Heart left ventricle (tissue), 16 donors: ENCODE data around the gene FAM20C. TPM values are rescaled to one million over a fixed set of nuclear protein-coding genes. Genes with fewer than 3 reads are reported as not detected.

Experiments used
- ATAC-seq, 4 donors: fragments of 200-7000 bp; cut with Tn5 transposase; one replicate each; pipeline ENCODE4 v1.9.1; 2020 to 2022; ENCODE audit warnings: moderate library complexity in 4 of 4, mild to moderate bottlenecking in 3 of 4, moderate number of reproducible peaks in 1 of 4
- DNase-seq, 5 donors: peaks; one replicate each; pipeline ENCODE4 v3.0.0-alpha.2; 2020
- H3K27ac ChIP-seq, 12 donors: fragments of 200-600 bp; sonication (generic) in 4 of 12; one replicate each; pipeline versions ENCODE4 v1.5.0 to v1.8.0; 2016 to 2022; ENCODE audit warnings: mild to moderate bottlenecking in 2 of 12
- H3K27me3 ChIP-seq, 9 donors: fragments of 200-600 bp; sonication (generic) in 2 of 9; one replicate each; pipeline versions ENCODE4 v1.5.1 to v1.8.0; 2016 to 2022; ENCODE audit warnings: mild to moderate bottlenecking in 3 of 9
- H3K36me3 ChIP-seq, 9 donors: fragments of 200-600 bp; sonication (generic) in 2 of 9; one replicate each; pipeline versions ENCODE4 v1.5.0 to v1.8.0; 2018 to 2022; ENCODE audit warnings: mild to moderate bottlenecking in 2 of 9
- H3K4me1 ChIP-seq, 12 donors: fragments of 200-600 bp; sonication (generic) in 4 of 12; one replicate each; pipeline versions ENCODE4 v1.5.0 to v1.8.0; 2016 to 2022; ENCODE audit warnings: mild to moderate bottlenecking in 3 of 12
- H3K4me3 ChIP-seq, 12 donors: fragments of 200-600 bp; sonication (generic) in 4 of 12; one replicate each; pipeline versions ENCODE4 v1.5.0 to v1.8.0; 2017 to 2022; ENCODE audit warnings: mild to moderate bottlenecking in 9 of 12, moderate library complexity in 4 of 12
- H3K9me3 ChIP-seq, 12 donors: fragments of 200-600 bp; sonication (generic) in 4 of 12; one replicate each; pipeline versions ENCODE4 v1.5.0 to v1.8.0; 2016 to 2022; ENCODE audit warnings: mild to moderate bottlenecking in 1 of 12
- POLR2A ChIP-seq, 2 donors: fragments of 450-650 bp; IDR thresholded peaks; one replicate each; pipeline ENCODE4 v1.6.1; 2017; ENCODE audit warnings: antibody characterized with exemption in 2 of 2, mild to moderate bottlenecking in 2 of 2, moderate library complexity in 2 of 2
- WGBS, 4 donors: extraction: QIAGEN DNeasy Blood & Tissue Kit in 2 of 4; methylation state at CpG; one replicate each; pipeline versions ENCODE4 v1.1.5 to v1.1.7; 2013 to 2018; 5-methylcytosine and 5-hydroxymethylcytosine counted together
- intact Hi-C, 10 donors: fragments of 100-400 bp; cut with DNase I; formaldehyde crosslinking; loops; one replicate each; pipeline versions ENCODE4 v1.11.1 to v1.14.2; 2022
- polyA plus RNA-seq, 2 donors: library from polyadenylated mRNA; stranded (reverse); fragments of 200-250 nt; gene quantifications; one replicate each; pipeline ENCODE4 v1.2.3, GENCODE V29; 2013
- total RNA-seq, 9 donors: library from RNA; depleted of rRNA in 2 of 9; stranded (reverse); fragments of >200 nt in 2 of 9; fragmentation: NEBNext Ultra II Directional in 3 of 9; extraction: Animal tissue kit (Norgen Biotek cat#: 25700) in 3 of 9; gene quantifications; one replicate each; pipeline versions ENCODE4 v1.1.0 to v1.2.4, GENCODE V29; 2016 to 2023
- TF ChIP-seq, protein P1 (sequence below), 12 donors: fragments of 200-600 bp; sonication (generic) in 4 of 12; IDR thresholded peaks; one replicate each; pipeline versions ENCODE4 v1.5.0 to v1.8.0; 2018 to 2022; ENCODE audit warnings: antibody characterized with exemption in 12 of 12, mild to moderate bottlenecking in 5 of 12
- donor health status: ischemic (EF 13 %, LVEDD 7.1; RV severe dilation, severe dysfunction).
- donor health status: healthy with polysubstance abuse.
- donor health status: DM: no; HTN: yes; CAD: no.
- donor health status: DM: no; HTN: no; CAD: no.
- donor health status: ischemic (EF 25% LVEDD 6.9; RV normal size, moderate dysfunction).
- donor health status: ischemic (EF 25% LVEDD 5.7; RV mildly dilated, moderate dysfunction).
- donor health status: healthy.
- donor health status: DM: yes; HTN: yes; CAD: no.
- donor health status: ischemic (EF 35%, LVEDD 5.7; RV mildly dilated, moderate dysfunction).
- donor health status: nonischemic (EF 11% LVEDD 7.7; RV severe dilation, severe dysfunction).
- donor health status: DM: yes; HTN: yes; CAD: no.
- donor health status: PGD.
- donor health status: ischemic (EF 29% LVEDD 5.4; RV normal size, mild dysfunction).
- donor health status: nonischemic (EF 23%, LVEDD 6.1; RV moderate dilation, normal function).

FAM20C gene
- total and polyA plus RNA-seq, 11 donors: 11.1 to 52.0 (median 21.0) TPM

DNA sequence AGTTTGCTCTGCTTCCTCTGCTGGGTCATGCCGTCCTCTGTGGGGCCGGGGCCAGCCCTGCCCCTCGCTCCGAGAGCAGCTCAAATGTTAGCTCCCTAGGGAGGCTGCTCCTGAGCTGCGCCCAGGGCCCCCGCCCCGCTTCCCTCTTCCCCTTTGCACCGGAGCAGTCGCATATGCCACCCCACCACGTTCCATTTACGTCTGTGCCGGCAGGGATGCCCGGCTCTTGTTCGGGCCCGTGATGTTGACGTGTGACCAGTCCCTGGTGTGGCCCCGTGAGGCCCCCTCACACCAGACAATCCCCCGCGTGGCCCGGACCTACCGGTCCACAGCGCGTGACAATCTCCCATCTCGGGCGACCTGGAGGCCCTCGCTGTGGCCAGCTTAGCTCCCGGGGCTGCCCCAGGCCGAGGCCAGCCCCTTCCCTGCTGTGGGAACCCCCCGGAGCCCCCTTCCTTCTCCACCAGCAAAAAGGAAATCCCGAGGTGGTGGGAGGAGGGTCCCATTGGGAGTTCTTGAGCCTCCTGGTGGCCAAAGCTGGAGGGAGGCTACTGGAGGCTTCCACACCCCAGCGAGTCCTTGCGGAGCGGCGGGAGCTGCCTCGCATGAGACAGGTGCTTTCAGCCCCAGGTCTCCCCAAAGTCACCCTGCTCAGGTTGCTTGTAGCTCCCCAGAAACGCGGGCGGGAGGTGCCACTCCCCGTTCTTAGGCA lies 15.2 kb downstream of the FAM20C start:
- Histone ChIP-seq H3K27me3 (no peaks in the 10 kb centered on the region), H3K4me1 (peaks cover 0 to 6% (median 0%) of the 10 kb centered on the region in 12 donors), H3K4me3 (no peak overlapping the region), H3K36me3 (peaks cover 0 to 66% (median 41%) of the 10 kb centered on the region in 9 donors), H3K9me3 (no peaks in the 10 kb centered on the region), H3K27ac (no peak overlapping the region)
- 91 to 96% (median 92%) methylated on average over 29 to 39 of the region's 39 CpGs for WGBS, 4 donors
- DNase-seq: no peak
- TF ChIP-seq POLR2A (IDR thresholded peaks at IDR 0.05): no peak
- TF ChIP-seq, protein P1, sequence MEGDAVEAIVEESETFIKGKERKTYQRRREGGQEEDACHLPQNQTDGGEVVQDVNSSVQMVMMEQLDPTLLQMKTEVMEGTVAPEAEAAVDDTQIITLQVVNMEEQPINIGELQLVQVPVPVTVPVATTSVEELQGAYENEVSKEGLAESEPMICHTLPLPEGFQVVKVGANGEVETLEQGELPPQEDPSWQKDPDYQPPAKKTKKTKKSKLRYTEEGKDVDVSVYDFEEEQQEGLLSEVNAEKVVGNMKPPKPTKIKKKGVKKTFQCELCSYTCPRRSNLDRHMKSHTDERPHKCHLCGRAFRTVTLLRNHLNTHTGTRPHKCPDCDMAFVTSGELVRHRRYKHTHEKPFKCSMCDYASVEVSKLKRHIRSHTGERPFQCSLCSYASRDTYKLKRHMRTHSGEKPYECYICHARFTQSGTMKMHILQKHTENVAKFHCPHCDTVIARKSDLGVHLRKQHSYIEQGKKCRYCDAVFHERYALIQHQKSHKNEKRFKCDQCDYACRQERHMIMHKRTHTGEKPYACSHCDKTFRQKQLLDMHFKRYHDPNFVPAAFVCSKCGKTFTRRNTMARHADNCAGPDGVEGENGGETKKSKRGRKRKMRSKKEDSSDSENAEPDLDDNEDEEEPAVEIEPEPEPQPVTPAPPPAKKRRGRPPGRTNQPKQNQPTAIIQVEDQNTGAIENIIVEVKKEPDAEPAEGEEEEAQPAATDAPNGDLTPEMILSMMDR (IDR thresholded peaks at IDR 0.05): peak in 3 of 12 donors; percentile 8 to 16 (median 16)
- intact Hi-C loops: no loop called here
- no peak for ATAC-seq

DNA sequence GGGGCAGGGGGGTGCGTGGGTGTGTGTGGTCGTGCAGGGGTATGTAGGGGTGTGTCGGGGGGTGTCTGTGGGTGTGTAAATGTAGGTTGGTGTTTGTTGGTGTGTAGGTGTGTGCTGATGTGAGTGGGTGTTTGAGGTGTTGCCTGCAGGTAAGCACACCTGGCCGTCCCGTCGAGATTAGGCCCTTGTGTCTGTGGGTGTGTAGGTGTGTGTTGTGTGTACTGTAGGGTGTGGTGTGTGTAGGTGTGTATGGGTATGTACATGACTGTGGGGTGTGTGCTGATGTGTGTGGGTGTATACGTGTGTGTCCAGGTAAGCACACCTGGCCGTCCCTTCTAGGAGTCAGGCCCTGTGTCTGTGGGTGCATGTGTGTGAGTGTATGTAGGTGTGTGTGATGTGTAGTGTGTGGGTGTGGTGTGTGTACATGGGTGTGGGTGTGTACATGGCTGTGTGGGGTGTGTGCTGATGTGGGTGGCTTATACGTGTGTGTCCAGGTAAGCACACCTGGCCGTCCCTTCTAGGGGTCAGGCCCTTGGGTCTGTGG lies 15.8 kb downstream of the FAM20C start:
- Histone ChIP-seq H3K36me3 (peaks cover 0 to 64% (median 38%) of the 10 kb centered on the region in 9 donors), H3K4me3 (no peak overlapping the region), H3K4me1 (peaks cover 0 to 6% (median 0%) of the 10 kb centered on the region in 12 donors), H3K27me3 (no peaks in the 10 kb centered on the region), H3K9me3 (no peaks in the 10 kb centered on the region), H3K27ac (no peak overlapping the region)
- WGBS, 4 donors: 91 to 95% (median 91%) methylated on average over 10 of the region's 10 CpGs
- ATAC-seq (peak in 1 of 4 donors; percentile 6), DNase-seq (no peak)
- intact Hi-C loops: no loop called here
- no peak for TF ChIP-seq POLR2A (IDR thresholded peaks at IDR 0.05)
- TF ChIP-seq, protein P1 (IDR thresholded peaks at IDR 0.05): no peak

DNA sequence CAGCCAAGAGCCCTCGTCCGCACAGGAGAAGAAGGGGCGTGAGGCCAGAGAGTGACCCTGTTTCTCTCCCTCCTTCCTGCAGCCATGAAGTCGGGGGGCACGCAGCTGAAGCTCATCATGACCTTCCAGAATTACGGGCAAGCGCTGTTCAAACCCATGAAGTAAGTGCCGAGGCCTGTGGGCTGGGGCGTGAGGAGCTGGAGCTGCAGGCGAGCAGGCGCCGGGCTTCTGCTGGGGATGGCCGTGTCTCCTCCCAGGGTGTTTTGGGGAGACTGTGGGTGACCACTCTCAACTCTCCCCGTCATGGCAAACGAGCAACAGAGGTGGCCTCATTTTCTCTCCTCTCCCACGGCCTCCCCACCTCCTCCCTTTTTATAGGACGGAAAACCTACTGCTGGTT lies 16.4 kb downstream of the FAM20C start:
- Histone ChIP-seq H3K27me3 (no peaks in the 10 kb centered on the region), H3K4me3 (no peak overlapping the region), H3K4me1 (peaks cover 0 to 6% (median 0%) of the 10 kb centered on the region in 12 donors), H3K9me3 (no peaks in the 10 kb centered on the region), H3K36me3 (peaks cover 0 to 60% (median 32%) of the 10 kb centered on the region in 9 donors), H3K27ac (no peak overlapping the region)
- ATAC-seq: no peak
- WGBS, 4 donors: 94 to 96% (median 95%) methylated on average over 16 to 17 of the region's 17 CpGs
- no peak for DNase-seq
- intact Hi-C loops: no loop called here
- TF ChIP-seq POLR2A (IDR thresholded peaks at IDR 0.05): no peak
- TF ChIP-seq, protein P1 (IDR thresholded peaks at IDR 0.05): no peak

DNA sequence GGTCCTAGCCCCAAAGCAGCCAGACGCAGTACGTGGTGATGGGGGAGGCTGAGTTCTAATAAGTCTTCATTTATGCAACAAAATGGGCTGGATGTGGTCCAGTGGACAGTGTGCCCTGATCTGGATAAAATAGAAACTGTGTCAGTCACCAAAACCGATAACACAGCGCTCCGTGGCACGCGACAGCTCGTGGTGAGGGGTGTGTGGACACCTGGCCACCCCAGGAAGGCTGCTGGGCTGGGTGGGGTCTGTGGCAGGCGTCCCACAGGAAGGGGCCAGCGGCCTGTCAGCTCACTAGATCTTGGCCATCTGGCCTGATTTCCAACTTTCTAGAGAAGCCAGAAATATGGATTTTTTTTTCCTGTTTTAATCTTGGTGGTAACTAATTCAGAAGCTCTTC lies 17.0 kb downstream of the FAM20C start:
- intact Hi-C loops: no loop called here
- WGBS, 4 donors: 75 to 84% (median 81%) methylated on average over 10 of the region's 10 CpGs
- H3K27me3 ChIP-seq: no peaks in the 10 kb centered on the region
- H3K36me3 ChIP-seq: peaks cover 0 to 54% (median 28%) of the 10 kb centered on the region in 9 donors
- TF ChIP-seq, protein P1 (IDR thresholded peaks at IDR 0.05): no peak
- TF ChIP-seq POLR2A (IDR thresholded peaks at IDR 0.05): no peak
- peaks cover 0 to 6% (median 0%) of the 10 kb centered on the region in 12 donors for H3K4me1 ChIP-seq
- no peaks in the 10 kb centered on the region for H3K9me3 ChIP-seq
- DNase-seq (no peak), ATAC-seq (no peak)
- H3K27ac ChIP-seq: no peak overlapping the region
- no peak overlapping the region for H3K4me3 ChIP-seq
